Measurements from ENCODE around the gene AUP1. TPM values are rescaled to one million over a fixed set of nuclear protein-coding genes. Genes with fewer than 3 reads are reported as not detected.
A peak's percentile ranks its signal among the peaks of the same experiment; 100 is the strongest.

The AUP1 gene
- total and polyA plus RNA-seq, 2 of the 8 experiments (the other 6 are each of a cell fraction or from before 2014, with no cell fraction given), result 83.4 to 121 TPM

GRCh38 chr2:74514368-74515270, 14.9 kb downstream of the AUP1 start, which contains the start of gene TLX2:
TLX2 (plus strand) TSS chr2:74514450; CDS start chr2:74514807, 357 bp downstream.
- 5% methylated on average over 64 of the region's 82 CpGs; no CpG with 5 or more reads in 1 of the 2 experiments for WGBS, 2 experiments (ENCODE audit: extremely low coverage in 1 of 2, insufficient coverage in 1 of 2, insufficient read length in 1 of 2, insufficient replicate concordance in 2 of 2, low coverage in 1 of 2, low lambda C conversion rate in 2 of 2, missing lambda C conversion rate in 1 of 2)
- H4K91ac ChIP-seq (replicated peaks; ENCODE audit: insufficient read length, low read length), result no peak within 1 kb of the TSS
- H3K4me2 ChIP-seq (ENCODE audit: insufficient read depth in 1 of 2, low read depth in 2 of 2, low read length in 2 of 2), result peak within 1 kb of the TSS; percentile 63 to 88
- no peak within 1 kb of the TSS for H3K9ac ChIP-seq (replicated peaks in 1 of 4; ENCODE audit: extremely low read depth in 1 of 4, low read depth in 3 of 4, low read length in 3 of 4)
- no peak within 1 kb of the TSS for H2AK5ac ChIP-seq (ENCODE audit: low read depth, low read length)
- DNase-seq (ENCODE audit: low read depth in 1 of 2, low spot score in 2 of 2) (peak in 1 of 2 experiments; percentile 76), FAIRE-seq (no peak)
- peaks cover 2 to 4% of the 10 kb centered on the region in 2 experiments for H4K20me1 ChIP-seq (replicated peaks in 1 of 2; ENCODE audit: control insufficient read depth in 1 of 2, insufficient read depth in 2 of 2, low read length in 2 of 2)
- no peaks in the 10 kb centered on the region for H3K79me2 ChIP-seq (ENCODE audit: control insufficient read depth in 1 of 2, insufficient read depth in 2 of 2, low read length in 2 of 2)
- H3K56ac ChIP-seq (replicated peaks; ENCODE audit: insufficient read length, low read depth, low read length), result no peak within 1 kb of the TSS
- peaks cover 7 to 12% of the 10 kb centered on the region in 2 experiments for H3K9me3 ChIP-seq (ENCODE audit: insufficient read depth in 2 of 2, low read depth in 1 of 2, low read length in 1 of 2)
- peaks cover 0 to 19% (median 0%) of the 10 kb centered on the region in 4 experiments; a peak in 1 of 8 replicates for H3K36me3 ChIP-seq (ENCODE audit: control insufficient read depth in 2 of 4, insufficient read depth in 4 of 4, low read length in 3 of 4)
- CTCF ChIA-PET (ENCODE audit: partially characterized antibody), result interaction anchor here (0.5 to 4.2 kb wide), 7 partner anchors 11 to 450 kb away, joined by 3 to 20 read pairs (median 6); partner anchors contain the start of gene DQX1
- POLR2A ChIA-PET (ENCODE audit: partially characterized antibody), result interaction anchor here (0.6 to 6.7 kb wide), 10 partner anchors 8 to 74 kb away, joined by 3 to 63 read pairs (median 5); partner anchors contain the start of genes AUP1, CCDC142, DQX1 and HTRA2
- no peak within 1 kb of the TSS for H2BK20ac ChIP-seq (ENCODE audit: low read length)
- H3K4ac ChIP-seq (replicated peaks; ENCODE audit: insufficient read length, low read depth, low read length), result no peak within 1 kb of the TSS
- H3K23me2 ChIP-seq (ENCODE audit: low read depth, low read length), result peaks cover 10% of the 10 kb centered on the region; the same call in 1 of the 2 replicates
- no peak within 1 kb of the TSS for H2BK120ac ChIP-seq (replicated peaks; ENCODE audit: low read depth, low read length)
- peak within 1 kb of the TSS; percentile 68; the same call in 1 of the 2 replicates for H2BK12ac ChIP-seq (ENCODE audit: low read depth, low read length)
- no peak within 1 kb of the TSS for H3K23ac ChIP-seq (ENCODE audit: insufficient read length)
- no peak within 1 kb of the TSS for H2BK5ac ChIP-seq (ENCODE audit: low read depth, low read length)
- H2BK15ac ChIP-seq (ENCODE audit: low read length), result no peak within 1 kb of the TSS
- no peak within 1 kb of the TSS for H2AFZ ChIP-seq (ENCODE audit: low read length)
- H4K5ac ChIP-seq (ENCODE audit: insufficient read length, low read depth, low read length), result no peak within 1 kb of the TSS
- H3K18ac ChIP-seq (ENCODE audit: extremely low read depth, low read length), result peak within 1 kb of the TSS; percentile 60; the same call in 1 of the 2 replicates
- H3K14ac ChIP-seq (ENCODE audit: insufficient read length), result no peak within 1 kb of the TSS
- H3K27ac ChIP-seq (ENCODE audit: low read depth, low read length), result no peak within 1 kb of the TSS
- no peaks in the 10 kb centered on the region for H3K79me1 ChIP-seq (ENCODE audit: low read depth, low read length)
- H3K4me3 ChIP-seq (ENCODE audit: extremely low read depth in 1 of 4, insufficient read depth in 2 of 4, low read depth in 3 of 4, low read length in 4 of 4), result peak within 1 kb of the TSS; percentile 20 to 62 (median 28)
- H4K8ac ChIP-seq (ENCODE audit: extremely low read depth, insufficient read depth, low read length), result peak within 1 kb of the TSS; percentile 11; the same call in 1 of the 2 replicates
- H3K27me3 ChIP-seq (replicated peaks in 1 of 4; ENCODE audit: control insufficient read depth in 3 of 4, extremely low read depth in 1 of 4, insufficient read depth in 3 of 4, low read length in 3 of 4), result peaks cover 81 to 100% (median 96%) of the 10 kb centered on the region in 4 experiments
- H3K4me1 ChIP-seq (replicated peaks in 1 of 4; ENCODE audit: control insufficient read depth in 3 of 4, insufficient read depth in 4 of 4, low read length in 3 of 4), result peaks cover 0 to 24% (median 10%) of the 10 kb centered on the region in 4 experiments; a peak in 6 of 7 replicates
- TF ChIP-seq CREB1 (IDR thresholded peaks at IDR 0.05), result no peak
- TF ChIP-seq ATF2 (IDR thresholded peaks at IDR 0.05; ENCODE audit: low read length), result no peak
- no peak for TF ChIP-seq FOSL1 (IDR thresholded peaks at IDR 0.05; ENCODE audit: insufficient read depth, low read depth, low read length)
- no peak for TF ChIP-seq MAX (IDR thresholded peaks at IDR 0.05)
- no peak for TF ChIP-seq CTBP2 (IDR thresholded peaks at IDR 0.05; ENCODE audit: borderline replicate concordance, insufficient read depth, insufficient read length, low read length)
- TF ChIP-seq GABPA (IDR thresholded peaks at IDR 0.05; ENCODE audit: borderline replicate concordance, insufficient read depth, low read length), result no peak
- no peak for TF ChIP-seq EZH2 (IDR thresholded peaks at IDR 0.05; ENCODE audit: low read depth, low read length, severe bottlenecking)
- TF ChIP-seq CEBPB (IDR thresholded peaks at IDR 0.05; ENCODE audit: low read depth, low read length), result no peak
